ENCODE data around the gene PCDHB2.
"Not testable (repeated sequence)": the region's sequence is repeated elsewhere in the genome, so short reads cannot be mapped to it uniquely, and the experiment has no call there.

PCDHB2 gene

DNA sequence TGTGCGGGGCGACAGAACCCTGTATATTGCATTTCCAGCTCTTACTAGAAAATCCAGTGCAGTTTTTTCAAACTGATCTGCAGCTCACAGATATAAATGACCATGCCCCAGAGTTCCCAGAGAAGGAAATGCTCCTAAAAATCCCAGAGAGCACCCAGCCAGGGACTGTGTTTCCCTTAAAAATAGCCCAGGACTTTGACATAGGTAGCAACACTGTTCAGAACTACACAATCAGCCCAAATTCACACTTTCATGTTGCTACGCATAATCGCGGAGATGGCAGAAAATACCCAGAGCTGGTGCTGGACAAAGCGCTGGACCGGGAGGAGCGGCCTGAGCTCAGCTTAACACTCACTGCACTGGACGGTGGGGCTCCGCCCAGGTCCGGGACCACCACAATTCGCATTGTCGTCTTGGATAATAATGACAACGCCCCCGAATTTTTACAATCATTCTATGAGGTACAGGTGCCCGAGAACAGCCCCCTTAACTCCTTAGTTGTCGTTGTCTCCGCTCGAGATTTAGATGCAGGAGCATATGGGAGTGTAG is 41.4 kb downstream of the PCDHB2 start:
- DNase-seq (ENCODE audit: low read depth in 1 of 2, low spot score in 1 of 2) = no peak
- Histone ChIP-seq H3K27ac (replicated peaks) (no peak overlapping the region), H3K4me3 (replicated peaks; ENCODE audit: insufficient read depth, low read length) (no peak overlapping the region), H3K27me3 (ENCODE audit: insufficient read depth, poor library complexity, severe bottlenecking) (no peaks in the 10 kb centered on the region)
- TF ChIP-seq SPI1 (IDR thresholded peaks at IDR 0.05; ENCODE audit: borderline replicate concordance, low read depth) (no peak), GABPA (IDR thresholded peaks at IDR 0.05; ENCODE audit: low read depth) (no peak), REST (IDR thresholded peaks at IDR 0.05; ENCODE audit: insufficient replicate concordance, low read depth) (no peak), POLR2AphosphoS5 (IDR thresholded peaks at IDR 0.05; ENCODE audit: low read depth) (no peak)
- TF ChIP-seq, protein P1, sequence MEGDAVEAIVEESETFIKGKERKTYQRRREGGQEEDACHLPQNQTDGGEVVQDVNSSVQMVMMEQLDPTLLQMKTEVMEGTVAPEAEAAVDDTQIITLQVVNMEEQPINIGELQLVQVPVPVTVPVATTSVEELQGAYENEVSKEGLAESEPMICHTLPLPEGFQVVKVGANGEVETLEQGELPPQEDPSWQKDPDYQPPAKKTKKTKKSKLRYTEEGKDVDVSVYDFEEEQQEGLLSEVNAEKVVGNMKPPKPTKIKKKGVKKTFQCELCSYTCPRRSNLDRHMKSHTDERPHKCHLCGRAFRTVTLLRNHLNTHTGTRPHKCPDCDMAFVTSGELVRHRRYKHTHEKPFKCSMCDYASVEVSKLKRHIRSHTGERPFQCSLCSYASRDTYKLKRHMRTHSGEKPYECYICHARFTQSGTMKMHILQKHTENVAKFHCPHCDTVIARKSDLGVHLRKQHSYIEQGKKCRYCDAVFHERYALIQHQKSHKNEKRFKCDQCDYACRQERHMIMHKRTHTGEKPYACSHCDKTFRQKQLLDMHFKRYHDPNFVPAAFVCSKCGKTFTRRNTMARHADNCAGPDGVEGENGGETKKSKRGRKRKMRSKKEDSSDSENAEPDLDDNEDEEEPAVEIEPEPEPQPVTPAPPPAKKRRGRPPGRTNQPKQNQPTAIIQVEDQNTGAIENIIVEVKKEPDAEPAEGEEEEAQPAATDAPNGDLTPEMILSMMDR (IDR thresholded peaks at IDR 0.05; ENCODE audit: insufficient read depth, low read length) = no peak

DNA sequence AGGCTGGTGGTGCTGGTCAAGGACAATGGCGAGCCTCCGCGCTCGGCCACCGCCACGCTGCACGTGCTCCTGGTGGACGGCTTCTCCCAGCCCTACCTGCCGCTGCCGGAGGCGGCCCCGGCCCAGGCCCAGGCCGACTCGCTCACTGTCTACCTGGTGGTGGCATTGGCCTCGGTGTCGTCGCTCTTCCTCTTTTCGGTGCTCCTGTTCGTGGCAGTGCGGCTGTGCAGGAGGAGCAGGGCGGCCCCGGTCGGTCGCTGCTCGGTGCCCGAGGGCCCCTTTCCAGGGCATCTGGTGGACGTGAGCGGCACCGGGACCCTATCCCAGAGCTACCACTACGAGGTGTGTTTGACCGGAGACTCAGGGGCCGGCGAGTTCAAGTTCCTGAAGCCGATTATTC is 42.9 kb downstream of the PCDHB2 start:
- not testable (repeated sequence) for H3K27ac ChIP-seq (replicated peaks); H3K4me3 ChIP-seq (replicated peaks; ENCODE audit: insufficient read depth, low read length); DNase-seq (ENCODE audit: low read depth in 1 of 2, low spot score in 1 of 2); H3K27me3 ChIP-seq (ENCODE audit: insufficient read depth, poor library complexity, severe bottlenecking)
